IPS DF 4.7 (cell line): ENCODE results near the gene PLCB4.

ENCODE experiments used
- DNase-seq: peaks from one replicate; pipeline ENCODE4 v3.0.0-alpha.2; 2013; ENCODE audit warnings: low spot score; ENCODE audit errors: extremely low read depth

Gene PLCB4

DNA sequence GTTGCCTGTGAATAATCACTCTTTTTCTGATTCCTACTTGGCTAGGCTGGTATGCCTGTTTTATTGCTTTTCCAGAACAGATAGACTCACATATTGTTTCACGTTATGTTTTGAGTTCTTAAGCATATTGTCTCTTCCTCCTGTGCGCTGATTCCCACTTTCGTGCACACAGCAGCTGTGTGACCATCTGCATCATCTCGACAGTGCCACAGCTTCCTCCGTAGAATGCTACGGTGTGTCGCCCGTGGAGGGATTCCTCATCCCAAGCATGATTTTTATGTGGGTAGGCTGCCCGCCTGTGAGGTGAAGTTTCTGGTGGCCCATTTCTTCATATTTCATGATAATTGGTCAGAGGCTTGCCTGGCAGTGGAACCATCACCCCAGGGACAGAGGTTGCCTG is 31.8 kb downstream of the PLCB4 start:
- no peak for DNase-seq

DNA sequence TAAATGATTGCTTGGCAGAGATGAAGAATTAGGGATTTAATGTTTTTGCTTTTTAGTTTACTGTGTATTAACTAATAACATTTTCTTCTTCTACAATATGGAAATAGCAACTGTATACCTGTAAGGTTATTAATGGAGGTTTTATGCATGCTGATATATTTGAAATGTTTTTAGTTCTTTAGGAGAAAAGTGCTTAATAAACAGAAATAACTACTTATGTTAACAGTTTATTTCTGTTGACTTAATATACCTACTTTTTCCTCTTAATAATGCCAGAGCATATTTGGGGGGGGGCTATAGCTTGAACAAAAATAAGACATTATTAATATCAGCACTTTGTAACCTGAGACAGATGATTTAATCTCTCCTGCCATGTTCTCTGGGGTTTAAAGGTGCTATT is 33.6 kb downstream of the PLCB4 start:
- no peak for DNase-seq

DNA sequence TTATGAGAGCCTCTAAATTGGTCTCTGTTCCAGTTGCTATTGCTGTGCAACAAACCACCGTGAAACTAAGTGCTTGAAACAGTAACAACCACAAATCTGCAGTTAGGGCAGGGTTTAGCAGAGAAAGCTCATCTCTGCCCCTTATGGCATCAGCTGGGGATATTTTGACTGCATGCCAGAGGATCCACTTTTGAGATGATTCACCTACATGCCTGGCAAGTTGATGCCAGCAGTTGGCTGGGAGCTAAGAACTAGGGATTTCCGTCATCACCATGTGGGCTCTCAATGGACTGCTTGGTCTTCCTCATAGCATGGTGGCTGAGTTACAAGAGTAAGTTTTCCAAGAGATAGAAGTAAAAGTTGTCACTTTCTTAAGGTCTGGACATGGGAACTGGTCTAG is 35.1 kb downstream of the PLCB4 start:
- no peak for DNase-seq

DNA sequence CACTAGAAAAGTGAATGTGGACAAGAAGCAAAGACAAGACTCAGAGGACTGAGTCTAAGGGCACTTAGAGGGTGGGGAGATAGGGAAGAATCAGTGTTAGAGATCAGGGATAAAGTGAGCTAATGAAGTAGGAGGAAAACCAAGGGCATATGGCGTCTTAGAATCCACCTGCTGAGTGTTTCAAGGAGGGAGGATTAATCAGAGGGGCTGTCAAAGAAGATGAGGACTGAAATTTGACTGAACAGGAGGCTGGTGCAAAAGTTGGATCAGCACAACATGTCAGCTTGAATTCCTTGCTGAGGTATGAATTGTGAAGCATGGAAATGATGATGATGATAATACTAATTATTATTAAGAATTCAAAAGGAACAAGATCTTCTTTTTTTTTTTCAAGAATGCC is 39.4 kb downstream of the PLCB4 start:
- no peak for DNase-seq

DNA sequence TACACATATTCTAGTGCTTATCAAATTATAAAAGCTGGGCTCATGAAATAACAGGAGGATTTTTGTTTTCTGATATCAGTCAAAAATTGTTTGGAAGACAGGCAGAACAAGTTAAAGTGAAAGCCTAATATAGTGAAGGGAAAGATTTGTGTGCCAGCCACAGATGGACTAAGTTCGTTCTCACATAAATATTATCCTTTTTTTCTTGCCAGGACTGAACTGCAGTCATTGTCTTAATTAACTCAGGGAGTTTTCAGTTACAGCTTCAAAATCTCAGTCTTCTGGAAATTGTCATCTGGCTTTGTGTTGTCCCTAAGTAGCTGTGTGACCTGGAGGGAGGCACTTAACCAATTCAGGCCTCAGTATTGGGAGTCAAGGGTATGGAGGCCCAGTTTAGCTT is 40.7 kb downstream of the PLCB4 start:
- DNase-seq, result no peak

DNA sequence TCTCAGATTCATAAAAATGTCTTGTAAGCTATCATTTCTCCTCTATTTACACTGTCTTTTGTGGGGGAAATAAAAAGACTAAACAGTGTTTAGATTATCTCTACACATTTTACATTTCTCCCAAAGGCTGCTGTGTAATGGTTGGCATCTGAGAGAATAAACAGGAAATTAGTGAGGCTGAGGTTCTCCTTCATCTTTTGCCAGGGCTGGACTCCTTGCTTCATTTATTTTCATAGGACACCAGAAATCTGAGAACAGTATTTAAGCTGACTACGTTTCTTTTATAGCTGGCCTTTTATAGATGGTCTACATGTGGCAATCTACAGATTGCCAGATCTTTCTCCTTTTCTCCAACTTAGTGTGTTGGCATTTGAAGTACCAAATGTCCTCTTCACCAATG is 41.5 kb downstream of the PLCB4 start:
- DNase-seq, result no peak

DNA sequence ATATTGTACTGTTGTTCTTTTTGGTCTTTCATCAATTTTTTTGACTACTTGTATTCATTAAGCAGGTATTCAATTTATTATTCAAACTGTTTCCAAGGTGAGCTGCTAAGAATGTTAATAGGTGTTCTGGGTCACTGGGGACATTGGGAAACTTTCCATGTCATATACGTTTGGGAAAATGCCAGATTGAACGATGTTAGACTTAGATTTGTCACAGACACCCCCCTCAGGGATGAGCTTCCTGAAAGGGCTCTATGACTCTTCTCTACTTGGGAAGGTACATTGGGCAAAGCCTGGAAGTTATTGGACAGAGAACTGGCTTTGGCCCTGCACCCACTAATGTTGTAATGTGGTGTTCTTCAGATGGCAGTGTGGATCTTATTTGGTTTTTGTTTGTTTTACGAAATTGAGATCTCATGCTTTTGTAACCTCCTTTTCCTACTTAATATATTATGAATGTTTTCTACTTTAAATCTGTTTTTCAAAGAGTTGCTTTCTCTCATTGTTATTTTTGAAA is 42.1 kb downstream of the PLCB4 start:
- no peak for DNase-seq

DNA sequence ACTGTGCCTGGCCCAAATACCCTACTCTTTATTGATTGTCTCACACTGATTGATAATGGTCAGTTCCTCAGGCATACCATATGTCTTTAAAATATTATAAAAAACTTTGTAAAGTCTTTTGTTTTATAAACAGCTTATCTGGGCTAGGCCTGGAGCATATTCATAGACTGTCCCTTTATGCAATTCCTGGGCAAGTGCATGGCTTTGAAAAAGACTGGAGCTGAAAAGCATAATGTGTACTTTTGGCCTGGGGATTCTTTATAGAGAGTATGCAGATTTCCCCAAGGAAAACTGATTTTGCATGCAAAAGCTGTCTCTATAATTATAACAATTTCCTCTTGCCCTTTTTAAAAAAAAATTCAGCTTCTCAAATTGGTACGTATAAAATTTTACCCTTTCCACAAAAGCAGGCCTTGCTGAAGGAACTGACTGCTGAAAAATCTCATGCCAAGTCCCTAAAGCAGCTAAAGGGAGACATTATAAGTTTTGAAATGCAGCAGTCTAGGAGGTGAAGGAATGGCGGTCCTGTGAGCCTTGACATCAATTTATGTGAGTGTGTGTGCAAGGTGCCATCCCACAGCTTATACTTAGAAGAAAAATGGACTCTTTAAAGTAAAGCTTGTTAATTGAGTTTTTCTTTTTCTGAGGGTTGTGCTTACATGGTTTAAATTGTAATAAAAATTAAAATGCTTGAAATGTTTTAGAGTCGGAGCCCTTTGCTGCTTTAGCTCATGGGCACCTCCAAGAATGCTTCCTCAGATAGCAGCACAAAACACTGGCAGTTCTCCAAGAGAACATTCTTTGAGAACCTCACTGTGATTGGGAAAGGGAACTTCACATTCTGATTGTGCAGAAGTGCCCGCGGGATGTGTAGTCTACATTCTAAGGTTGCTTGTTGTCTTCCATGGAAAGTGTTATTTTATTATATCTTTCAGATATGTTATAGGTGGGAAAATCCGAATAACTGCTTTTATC is 43.9 kb downstream of the PLCB4 start:
- DNase-seq, result no peak

DNA sequence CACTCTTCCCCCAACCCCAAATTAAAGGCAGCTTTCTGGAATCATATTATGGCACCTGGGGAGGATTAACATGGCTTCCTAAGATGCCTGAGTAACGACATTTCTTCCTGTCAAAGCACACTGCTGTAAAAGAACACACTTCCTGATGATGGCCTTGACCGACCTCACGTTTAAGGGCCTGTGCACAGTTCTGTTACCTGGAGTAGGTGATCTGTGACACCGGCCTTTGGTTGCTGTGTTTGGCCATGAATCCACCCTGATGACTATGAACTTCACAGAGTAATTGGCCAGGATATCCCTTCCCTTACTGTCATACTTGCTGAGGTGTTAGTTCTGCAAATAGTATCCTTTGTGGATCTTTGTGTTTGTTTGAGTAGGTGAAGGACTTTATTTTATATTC is 45.8 kb downstream of the PLCB4 start:
- no peak for DNase-seq

DNA sequence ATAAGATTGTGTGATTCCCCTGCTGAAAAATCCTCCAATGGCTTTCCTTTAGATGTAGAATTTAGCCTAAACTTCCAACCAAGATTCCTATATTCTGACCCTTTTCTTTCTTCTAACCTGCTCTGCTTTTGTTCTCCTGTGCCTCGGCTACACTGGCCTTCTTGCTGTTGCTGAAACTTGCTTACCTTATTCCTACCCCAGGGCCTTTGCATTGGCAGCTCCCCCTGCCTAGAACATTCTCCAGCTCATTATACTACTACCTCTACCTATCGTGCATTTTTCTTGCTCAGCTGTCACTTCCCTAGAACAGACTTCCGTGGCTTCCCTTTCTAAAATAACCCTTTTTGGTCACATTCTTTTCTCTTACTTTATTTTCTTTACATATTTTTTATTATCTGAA is 48.7 kb downstream of the PLCB4 start:
- DNase-seq, result no peak

DNA sequence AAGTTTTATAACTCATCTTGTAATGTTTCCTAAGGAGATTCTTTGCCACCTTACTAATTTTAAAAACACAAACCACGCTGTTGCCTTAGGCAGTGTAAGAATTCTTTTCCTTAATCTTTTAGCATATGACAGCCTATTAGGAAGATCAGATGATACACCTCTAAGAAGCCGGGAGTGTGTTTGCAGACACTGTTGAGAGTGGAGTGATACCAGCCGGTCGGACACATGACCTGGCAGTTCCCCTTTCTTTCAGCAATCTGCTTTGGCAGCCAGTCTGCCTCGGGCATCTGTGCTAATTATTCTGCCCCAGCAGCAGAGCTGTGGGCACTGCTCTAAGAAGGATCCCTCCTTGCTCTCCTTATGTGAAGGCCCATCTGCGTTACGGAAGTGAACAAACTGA is 50.9 kb downstream of the PLCB4 start:
- DNase-seq, result no peak

DNA sequence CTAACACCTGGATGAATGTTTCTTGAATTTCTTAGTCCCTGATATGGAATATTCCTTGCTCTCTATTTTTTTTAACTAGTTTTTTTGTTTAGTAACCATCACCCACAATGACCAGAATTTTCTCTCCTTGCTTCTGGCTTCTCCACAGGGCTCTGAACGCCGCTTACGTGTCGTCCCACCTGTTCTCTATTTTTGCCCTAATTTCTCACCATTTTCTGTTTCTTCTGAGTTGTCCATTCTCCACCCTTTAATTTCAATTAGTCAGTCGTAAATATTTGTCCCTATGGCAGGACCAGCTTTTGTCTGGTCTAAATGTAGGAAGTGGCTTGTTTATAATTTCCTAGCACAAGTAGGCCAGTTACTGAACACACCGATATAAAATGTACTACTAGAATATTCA is 52.3 kb downstream of the PLCB4 start:
- DNase-seq, result no peak

DNA sequence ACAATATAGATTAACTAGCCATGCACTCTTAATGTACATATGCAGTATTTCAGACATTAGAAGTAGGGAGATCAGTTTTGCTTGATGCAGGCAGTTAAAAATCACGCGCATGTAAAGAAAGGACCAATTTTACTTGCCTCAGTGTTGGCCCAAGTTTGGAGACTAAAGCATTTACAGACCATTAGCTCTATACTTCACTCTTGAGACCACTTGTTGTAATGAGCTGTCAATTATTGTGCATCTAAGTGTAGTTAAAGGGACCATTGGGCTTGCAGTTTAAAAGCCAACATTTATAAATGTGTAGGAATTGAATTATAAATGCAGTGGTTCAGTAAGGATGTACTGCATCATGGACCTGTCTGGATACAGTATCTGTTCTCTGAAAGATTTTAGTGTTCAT is 53.7 kb downstream of the PLCB4 start:
- no peak for DNase-seq

DNA sequence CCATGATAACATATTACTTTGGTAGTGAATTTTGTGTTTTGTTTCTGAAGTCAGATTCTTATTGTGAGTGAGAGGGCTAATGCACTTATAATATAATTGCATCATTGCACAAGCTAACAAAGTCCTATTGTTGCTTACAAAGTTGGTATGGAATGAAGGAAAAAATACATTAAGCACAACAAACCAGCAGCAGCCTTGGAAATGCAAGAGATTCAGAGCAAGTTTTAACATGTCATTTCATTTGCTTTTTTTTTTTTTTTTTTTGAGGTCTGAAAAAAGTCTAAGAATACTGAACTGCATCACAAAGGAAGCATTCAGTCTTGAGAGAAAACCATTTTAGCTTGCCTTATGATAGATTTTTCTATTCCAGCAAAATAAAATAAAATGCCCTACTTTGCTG is 57.6 kb downstream of the PLCB4 start:
- no peak for DNase-seq

DNA sequence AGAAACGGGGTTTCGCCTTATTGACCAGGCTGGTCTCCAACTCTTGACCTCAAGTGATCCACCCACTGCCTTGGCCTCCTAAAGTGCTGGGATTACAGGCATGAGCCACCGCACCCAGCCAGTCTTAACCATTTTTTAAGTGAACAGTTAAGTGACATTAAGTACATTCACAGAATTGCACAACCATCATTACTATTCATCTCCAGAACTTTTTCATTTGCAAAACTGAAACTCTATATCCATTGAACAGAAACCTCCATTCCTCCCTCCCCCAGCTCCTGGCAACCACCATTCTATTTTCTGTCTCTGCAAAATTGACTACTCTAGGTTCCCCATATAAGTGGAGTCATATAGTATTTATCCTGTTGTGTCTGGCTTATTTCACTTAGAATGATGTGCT is 59.7 kb downstream of the PLCB4 start:
- DNase-seq, result no peak

DNA sequence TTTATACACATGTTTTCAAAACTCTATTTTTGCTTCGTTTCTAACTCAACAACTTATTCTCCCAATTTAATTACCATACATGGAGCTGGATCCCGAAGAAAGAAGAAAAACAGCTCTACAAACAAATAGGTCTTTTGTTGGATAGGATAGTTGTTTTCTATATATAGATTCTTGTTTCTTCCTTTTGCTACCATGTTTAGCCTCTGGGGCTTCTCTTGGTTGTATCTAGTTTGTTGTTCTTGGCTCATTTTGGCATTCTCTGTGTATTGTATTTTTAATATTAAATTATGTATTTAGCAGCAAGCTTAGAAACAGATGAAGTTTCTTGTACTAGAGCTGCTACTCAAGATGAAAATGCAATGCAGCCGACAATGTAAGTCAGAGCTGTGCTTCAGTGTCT is 60.9 kb downstream of the PLCB4 start:
- DNase-seq, result no peak

DNA sequence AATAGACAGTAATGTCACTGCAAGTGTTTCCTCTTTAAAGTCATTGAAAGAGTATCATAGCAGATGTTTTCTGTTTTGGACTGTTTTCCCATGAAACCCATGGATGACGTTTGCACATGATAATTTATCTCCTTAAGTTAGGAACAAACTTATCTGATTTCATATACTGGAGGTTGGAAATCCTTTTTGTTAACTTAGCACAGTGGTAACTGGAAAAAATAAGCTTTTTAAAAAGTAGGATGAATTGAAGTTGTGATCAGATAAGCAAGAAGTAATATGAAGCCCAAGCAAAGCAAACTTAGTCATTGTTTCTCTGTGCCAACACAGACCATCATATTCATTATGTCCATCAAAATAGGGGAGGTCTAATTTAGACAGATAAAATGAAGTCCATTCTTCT is 61.6 kb downstream of the PLCB4 start:
- no peak for DNase-seq

DNA sequence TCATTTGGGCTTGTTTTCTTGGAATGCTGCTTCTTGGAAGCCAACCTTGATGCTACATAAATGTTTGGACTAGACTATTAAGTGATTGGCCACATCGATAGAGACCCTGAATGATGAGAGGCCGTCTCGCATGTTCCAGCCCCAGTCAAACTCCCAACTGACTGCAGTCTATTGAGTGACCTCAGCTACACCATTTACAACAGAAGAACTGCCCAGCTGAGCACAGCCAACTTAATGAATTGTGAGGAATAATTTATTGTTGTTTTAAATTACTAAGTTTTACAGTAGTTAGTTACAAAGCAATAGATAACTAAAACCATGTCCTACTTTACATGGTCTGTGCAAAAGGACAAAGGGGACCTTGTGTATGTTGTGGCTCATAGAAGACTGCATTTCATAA is 63.0 kb downstream of the PLCB4 start:
- no peak for DNase-seq

DNA sequence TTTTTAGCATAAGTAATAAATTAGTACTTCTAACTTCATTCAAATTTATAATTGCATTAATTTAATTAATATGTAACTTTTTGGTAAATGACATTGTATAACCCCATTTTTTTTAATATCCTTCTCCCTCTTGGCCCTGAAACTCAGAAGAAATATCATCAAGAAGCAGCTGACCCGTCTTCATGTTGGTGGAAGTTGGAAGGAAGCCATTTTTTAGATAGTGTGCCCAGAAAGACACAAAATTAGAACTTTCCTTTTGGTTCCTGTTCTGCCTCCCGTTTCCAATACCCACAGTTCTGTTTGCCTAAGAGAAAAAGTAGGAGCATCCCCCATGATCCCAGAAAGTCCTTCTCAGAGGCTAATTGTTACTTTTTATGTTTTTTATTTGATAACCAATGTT is 65.5 kb downstream of the PLCB4 start:
- DNase-seq, result no peak

DNA sequence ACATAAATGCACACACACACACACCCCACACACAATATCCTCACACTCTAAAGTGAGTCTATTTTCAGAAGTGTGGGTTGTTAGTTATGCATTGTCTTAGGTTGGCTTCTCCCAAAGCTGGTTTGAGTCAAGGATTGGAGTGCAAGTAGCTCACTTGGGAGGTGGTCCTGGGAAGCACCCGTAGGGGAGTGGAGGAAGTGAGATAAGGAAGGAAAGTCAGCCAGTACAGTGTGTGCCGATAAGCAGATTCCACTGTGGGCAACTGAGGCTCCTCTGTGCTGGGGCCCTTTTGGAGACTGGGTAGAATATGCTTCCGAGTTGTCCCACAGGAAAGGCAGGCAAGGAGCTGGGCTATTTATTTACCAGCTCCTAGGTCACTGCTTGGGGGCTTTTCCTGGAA is 67.2 kb downstream of the PLCB4 start:
- DNase-seq, result no peak

DNA sequence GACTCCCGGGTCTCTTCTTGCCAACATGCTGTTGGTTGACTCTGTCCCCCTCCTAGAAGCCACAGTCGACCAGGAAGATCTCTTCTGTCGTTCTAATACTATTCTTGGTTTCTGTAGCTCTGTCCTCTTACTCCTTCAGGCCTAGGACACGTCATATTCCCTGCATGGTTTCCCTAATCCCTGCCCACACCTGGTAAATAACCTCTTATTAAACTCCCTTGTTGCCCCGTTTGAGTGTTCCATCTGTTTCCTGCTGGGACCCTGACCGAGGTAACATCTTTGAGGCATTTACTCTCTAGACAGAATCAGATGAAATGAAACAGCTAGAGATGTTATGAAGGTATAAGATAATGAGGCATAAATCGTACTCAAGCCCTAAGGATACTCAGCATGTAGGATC is 68.1 kb downstream of the PLCB4 start:
- DNase-seq, result no peak

DNA sequence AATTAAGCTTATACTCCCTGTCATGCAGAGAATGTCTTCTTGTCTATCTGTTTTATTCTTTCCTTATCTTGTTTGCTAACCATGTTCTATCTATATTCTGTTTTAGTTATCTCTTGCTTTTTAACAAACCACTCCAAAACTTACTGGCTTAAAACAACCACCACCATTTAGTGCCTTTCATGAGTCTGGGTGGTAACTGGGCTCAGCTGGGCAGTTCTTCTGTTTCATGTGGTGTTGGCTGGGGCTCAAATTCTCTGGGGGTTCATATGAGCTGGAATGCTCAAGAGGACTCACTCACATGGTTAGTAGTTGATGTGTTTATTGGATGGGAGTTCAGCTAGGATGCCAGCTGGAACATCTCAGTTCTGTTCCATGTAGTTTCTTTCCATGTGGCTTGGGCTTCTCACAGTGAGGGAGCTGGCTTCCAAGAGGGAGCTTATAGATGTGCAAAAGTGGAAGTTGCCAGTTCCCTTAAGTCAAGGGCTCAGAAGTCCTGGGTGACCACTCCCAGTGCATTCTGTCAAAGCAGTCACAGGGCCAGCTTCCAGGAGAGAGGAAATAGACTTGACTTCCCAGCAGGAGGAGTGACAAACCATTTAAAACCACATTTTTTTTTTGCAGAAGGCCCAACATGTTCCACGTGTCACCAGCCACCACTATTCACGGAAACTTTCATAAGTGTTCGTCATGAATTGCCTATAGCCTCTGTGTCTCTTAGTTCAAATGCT is 70.4 kb downstream of the PLCB4 start:
- no peak for DNase-seq
